OCI-LY1 (cell line): ENCODE measurements around the gene GALNT9.

Experiments used
- H2AFZ ChIP-seq: fragments of 200-600 bp; sonication (generic), shearing (Covaris generic); 2 replicates; pipeline ENCODE4 v1.6.0; 2014; ENCODE audit warnings: antibody characterized with exemption, mild to moderate bottlenecking, low read length
- H3F3A ChIP-seq: fragments of 200-600 bp; sonication (generic), shearing (Covaris generic); 2 replicates; pipeline ENCODE4 v1.6.0; 2014; ENCODE audit warnings: mild to moderate bottlenecking, antibody characterized with exemption, low read length, moderate library complexity; ENCODE audit not compliant: insufficient read depth
- H3K27ac ChIP-seq: fragments of 200-600 bp; sonication (generic); 2 replicates; pipeline ENCODE4 v1.5.1; 2014; ENCODE audit warnings: low read length, mixed run types, mild to moderate bottlenecking, low read depth; ENCODE audit not compliant: poor library complexity, severe bottlenecking
- H3K27me3 ChIP-seq: fragments of 200-600 bp; sonication (generic); 2 replicates; pipeline ENCODE4 v1.6.0; 2014; ENCODE audit warnings: antibody characterized with exemption, mild to moderate bottlenecking, low read length, moderate library complexity; ENCODE audit not compliant: insufficient read depth
- H3K36me3 ChIP-seq: fragments of 200-600 bp; sonication (generic); 2 replicates; pipeline ENCODE4 v1.6.1; 2014; ENCODE audit warnings: mild to moderate bottlenecking, antibody characterized with exemption, low read length, moderate library complexity, mixed read lengths; ENCODE audit not compliant: insufficient read depth
- H3K4me1 ChIP-seq: fragments of 200-600 bp; sonication (generic); 2 replicates; pipeline ENCODE4 v1.5.1; 2014; ENCODE audit warnings: mild to moderate bottlenecking, low read length, moderate library complexity; ENCODE audit not compliant: insufficient read depth, severe bottlenecking
- H3K4me2 ChIP-seq: fragments of 200-600 bp; sonication (generic), shearing (Covaris generic); 2 replicates; pipeline ENCODE4 v1.6.1; 2014; ENCODE audit warnings: low read length
- H3K4me3 ChIP-seq: fragments of 200-600 bp; sonication (generic); 2 replicates; pipeline ENCODE4 v1.5.1; 2014; ENCODE audit warnings: low read length, low read depth, mild to moderate bottlenecking, mixed read lengths; ENCODE audit not compliant: poor library complexity, severe bottlenecking
- H3K79me2 ChIP-seq: fragments of 200-600 bp; shearing (Covaris generic); 2 replicates; pipeline ENCODE4 v1.6.1; 2016; ENCODE audit warnings: mixed run types, low read length, mixed read lengths; ENCODE audit not compliant: insufficient read depth
- H3K9ac ChIP-seq: fragments of 200-600 bp; sonication (generic), shearing (Covaris generic); 2 replicates; pipeline ENCODE4 v1.6.1; 2014; ENCODE audit warnings: mild to moderate bottlenecking, low read length, mixed read lengths
- H3K9me2 ChIP-seq: fragments of 200-600 bp; sonication (generic), shearing (Covaris generic); 2 replicates; pipeline ENCODE4 v1.6.1; 2014; ENCODE audit warnings: low read depth, mild to moderate bottlenecking, low read length, mixed read lengths
- H3K9me3 ChIP-seq: fragments of 200-600 bp; shearing (Covaris generic); 2 replicates; pipeline ENCODE4 v1.6.1; 2014; ENCODE audit warnings: low read length, mixed read lengths
- H4K20me1 ChIP-seq: fragments of 200-600 bp; sonication (generic), shearing (Covaris generic); 2 replicates; pipeline ENCODE4 v1.6.0; 2016; ENCODE audit warnings: mild to moderate bottlenecking, low read length; ENCODE audit not compliant: insufficient read depth
- EZH2 ChIP-seq: fragments of 200-600 bp; sonication (generic), shearing (Covaris generic); IDR thresholded peaks from 2 replicates; pipeline ENCODE4 v1.8.0; 2017; ENCODE audit warnings: borderline replicate concordance, mixed run types, mild to moderate bottlenecking, antibody characterized with exemption, low read length, moderate library complexity, mixed read lengths
- TF ChIP-seq, protein P1 (sequence below): fragments of 200-600 bp; sonication (generic), shearing (Covaris generic); IDR thresholded peaks from 2 replicates; pipeline ENCODE4 v1.5.1; 2017; ENCODE audit warnings: mild to moderate bottlenecking, antibody characterized with exemption, low read length, moderate library complexity, mixed read lengths

The GALNT9 gene

DNA sequence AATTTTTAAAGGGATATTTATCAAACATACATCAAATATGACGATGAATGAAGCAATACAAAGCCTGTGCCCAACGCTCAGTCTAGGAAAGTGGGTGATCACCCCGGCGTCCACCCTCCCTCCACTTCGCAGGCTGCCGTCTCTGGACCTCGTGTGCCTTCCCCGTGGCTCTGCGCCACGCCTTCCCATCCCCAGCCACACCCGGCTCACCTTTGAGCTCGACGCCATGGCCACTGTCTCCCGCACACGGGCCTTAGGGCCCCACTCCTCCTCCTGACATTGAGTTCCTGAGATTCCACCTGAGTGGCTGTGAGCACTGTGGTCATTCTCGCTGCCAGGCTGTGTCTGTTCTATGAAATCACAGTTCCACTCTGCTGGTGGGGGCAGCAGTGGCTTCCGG, 56.7 kb downstream of the GALNT9 start:
- no peak overlapping the region for H3K9ac ChIP-seq
- H3K9me2 ChIP-seq = no peaks in the 10 kb centered on the region
- TF ChIP-seq, protein P1, sequence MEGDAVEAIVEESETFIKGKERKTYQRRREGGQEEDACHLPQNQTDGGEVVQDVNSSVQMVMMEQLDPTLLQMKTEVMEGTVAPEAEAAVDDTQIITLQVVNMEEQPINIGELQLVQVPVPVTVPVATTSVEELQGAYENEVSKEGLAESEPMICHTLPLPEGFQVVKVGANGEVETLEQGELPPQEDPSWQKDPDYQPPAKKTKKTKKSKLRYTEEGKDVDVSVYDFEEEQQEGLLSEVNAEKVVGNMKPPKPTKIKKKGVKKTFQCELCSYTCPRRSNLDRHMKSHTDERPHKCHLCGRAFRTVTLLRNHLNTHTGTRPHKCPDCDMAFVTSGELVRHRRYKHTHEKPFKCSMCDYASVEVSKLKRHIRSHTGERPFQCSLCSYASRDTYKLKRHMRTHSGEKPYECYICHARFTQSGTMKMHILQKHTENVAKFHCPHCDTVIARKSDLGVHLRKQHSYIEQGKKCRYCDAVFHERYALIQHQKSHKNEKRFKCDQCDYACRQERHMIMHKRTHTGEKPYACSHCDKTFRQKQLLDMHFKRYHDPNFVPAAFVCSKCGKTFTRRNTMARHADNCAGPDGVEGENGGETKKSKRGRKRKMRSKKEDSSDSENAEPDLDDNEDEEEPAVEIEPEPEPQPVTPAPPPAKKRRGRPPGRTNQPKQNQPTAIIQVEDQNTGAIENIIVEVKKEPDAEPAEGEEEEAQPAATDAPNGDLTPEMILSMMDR = no peak
- no peak for TF ChIP-seq EZH2
- H3F3A ChIP-seq = no peaks in the 10 kb centered on the region
- no peaks in the 10 kb centered on the region for H3K4me1 ChIP-seq
- H3K27ac ChIP-seq = no peak overlapping the region
- H2AFZ ChIP-seq = no peak overlapping the region
- no peak overlapping the region for H3K4me2 ChIP-seq
- no peaks in the 10 kb centered on the region for H3K36me3 ChIP-seq
- H3K9me3 ChIP-seq = no peaks in the 10 kb centered on the region
- peaks cover 2% of the 10 kb centered on the region; the same call in 1 of the 2 replicates for H3K27me3 ChIP-seq
- no peaks in the 10 kb centered on the region for H4K20me1 ChIP-seq
- no peak overlapping the region for H3K4me3 ChIP-seq
- no peaks in the 10 kb centered on the region for H3K79me2 ChIP-seq

DNA sequence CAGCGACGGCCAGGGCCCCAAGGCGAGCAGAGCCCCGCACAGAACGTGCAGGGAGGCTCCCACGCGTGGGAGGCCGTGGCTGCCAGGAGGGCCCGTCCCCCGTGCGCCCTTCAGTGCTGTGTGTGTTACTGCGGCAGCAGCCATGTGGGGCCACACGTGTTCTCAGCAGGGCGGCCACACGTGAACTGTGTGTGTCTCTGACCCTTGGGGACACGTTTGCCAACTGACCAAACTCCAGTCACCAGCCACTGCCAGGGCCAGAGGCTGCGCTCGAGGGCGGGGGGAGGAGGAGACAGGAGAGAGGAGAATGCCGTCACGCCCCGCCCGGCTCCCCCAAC, 57.7 kb downstream of the GALNT9 start:
- Histone ChIP-seq H3K79me2 (no peaks in the 10 kb centered on the region), H3K4me2 (no peak overlapping the region), H4K20me1 (no peaks in the 10 kb centered on the region), H3K4me1 (no peaks in the 10 kb centered on the region), H3F3A (no peaks in the 10 kb centered on the region), H3K36me3 (no peaks in the 10 kb centered on the region), H3K27ac (no peak overlapping the region), H3K9me3 (no peaks in the 10 kb centered on the region), H3K9me2 (no peaks in the 10 kb centered on the region), H3K9ac (no peak overlapping the region), H2AFZ (no peak overlapping the region), H3K4me3 (no peak overlapping the region), H3K27me3 (peaks cover 3% of the 10 kb centered on the region; the same call in 1 of the 2 replicates)
- no peak for TF ChIP-seq EZH2
- TF ChIP-seq, protein P1 = no peak

DNA sequence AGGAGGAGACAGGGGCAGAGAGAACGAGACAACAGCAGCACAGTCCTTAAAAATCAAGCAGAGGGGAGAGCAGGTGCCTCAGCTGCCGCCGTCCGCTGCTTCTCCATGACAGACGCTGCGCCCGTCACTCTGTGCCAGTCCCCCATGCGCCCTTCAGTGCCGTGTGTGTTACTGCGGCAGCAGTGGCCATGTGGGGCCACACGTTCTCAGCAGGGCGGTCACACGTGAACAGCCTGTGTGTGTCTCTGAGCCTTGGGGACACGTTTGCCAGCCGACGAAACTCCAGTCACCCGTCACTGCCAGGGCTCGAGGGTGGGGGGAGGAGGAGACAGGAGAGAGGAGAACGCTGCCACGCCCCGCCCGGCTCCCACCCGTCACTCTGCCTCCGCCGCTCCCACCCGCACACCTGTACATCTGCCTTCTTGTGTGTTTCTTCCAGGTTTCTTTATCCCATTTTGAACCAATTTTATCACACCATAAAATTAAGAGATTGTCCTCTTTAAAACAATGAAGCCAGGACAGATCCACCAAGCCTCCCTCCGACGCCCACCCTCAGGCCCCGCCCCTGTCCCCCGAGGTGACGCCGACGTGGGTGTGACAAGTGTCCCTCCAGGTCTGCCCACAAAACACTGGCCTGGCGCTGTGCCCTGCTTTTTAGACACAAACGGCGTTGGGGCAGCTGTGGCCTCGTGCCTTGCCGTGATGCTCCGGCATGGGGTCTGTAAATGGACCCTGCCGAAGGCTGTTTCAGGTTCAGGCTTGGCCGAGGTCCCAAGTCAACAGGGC, 58.2 kb downstream of the GALNT9 start:
- no peak for TF ChIP-seq EZH2
- TF ChIP-seq, protein P1 = no peak
- Histone ChIP-seq H3F3A (no peaks in the 10 kb centered on the region), H3K9me3 (no peaks in the 10 kb centered on the region), H3K36me3 (no peaks in the 10 kb centered on the region), H3K9ac (no peak overlapping the region), H3K4me1 (no peaks in the 10 kb centered on the region), H3K27me3 (peaks cover 3% of the 10 kb centered on the region; the same call in 1 of the 2 replicates), H3K9me2 (no peaks in the 10 kb centered on the region), H3K27ac (no peak overlapping the region), H3K79me2 (no peaks in the 10 kb centered on the region), H3K4me2 (no peak overlapping the region), H3K4me3 (no peak overlapping the region), H4K20me1 (no peaks in the 10 kb centered on the region), H2AFZ (no peak overlapping the region)
